ENCODE results near the gene NXN.
A peak's percentile ranks its signal among the peaks of the same experiment; 100 is the strongest.
"Not testable (repeated sequence)": the region's sequence is repeated elsewhere in the genome, so short reads cannot be mapped to it uniquely, and the experiment has no call there.

NXN gene

GRCh38 chr17:881778-882177, 97.8 kb downstream of the NXN start:
- no peak for DNase-seq

DNA sequence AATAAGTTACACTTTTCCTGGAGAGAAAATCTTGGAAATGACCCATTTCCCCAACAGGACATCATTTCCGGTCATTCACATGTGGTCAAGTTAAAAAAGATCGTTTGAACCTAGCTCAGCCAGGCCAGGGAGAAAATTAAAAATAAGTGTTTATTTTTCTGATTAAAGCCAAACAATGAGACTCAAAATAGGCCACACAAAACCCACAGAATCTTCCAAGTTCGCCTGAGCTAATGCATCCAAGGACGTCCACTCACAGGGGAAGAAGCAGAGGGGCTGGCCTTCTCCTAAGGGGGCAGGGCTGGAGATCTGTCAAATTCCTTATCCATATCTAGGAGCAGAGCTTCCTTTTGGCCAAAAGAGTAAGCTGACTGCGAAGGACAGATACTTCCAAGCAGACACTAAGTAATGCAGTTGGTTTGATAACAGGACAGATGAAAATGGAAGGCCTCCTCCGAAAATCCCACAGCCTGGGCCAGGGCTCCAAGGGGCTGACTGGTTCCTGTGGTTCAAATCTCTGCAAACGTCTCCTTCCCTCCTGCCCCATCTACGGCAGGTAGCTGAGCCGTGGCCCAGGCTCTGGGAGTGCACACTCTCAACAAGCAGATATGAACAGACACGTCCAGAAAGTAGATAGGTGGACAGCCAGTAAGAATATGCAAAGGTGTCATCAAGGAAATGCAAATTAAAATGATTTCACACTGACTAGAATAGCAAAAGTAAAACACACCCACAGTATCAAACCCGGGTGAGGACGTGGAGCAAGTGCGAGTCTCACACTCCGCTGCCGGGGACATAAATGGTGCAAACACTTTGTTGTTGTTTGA, 98.9 kb downstream of the NXN start:
- DNase-seq, result no peak

DNA sequence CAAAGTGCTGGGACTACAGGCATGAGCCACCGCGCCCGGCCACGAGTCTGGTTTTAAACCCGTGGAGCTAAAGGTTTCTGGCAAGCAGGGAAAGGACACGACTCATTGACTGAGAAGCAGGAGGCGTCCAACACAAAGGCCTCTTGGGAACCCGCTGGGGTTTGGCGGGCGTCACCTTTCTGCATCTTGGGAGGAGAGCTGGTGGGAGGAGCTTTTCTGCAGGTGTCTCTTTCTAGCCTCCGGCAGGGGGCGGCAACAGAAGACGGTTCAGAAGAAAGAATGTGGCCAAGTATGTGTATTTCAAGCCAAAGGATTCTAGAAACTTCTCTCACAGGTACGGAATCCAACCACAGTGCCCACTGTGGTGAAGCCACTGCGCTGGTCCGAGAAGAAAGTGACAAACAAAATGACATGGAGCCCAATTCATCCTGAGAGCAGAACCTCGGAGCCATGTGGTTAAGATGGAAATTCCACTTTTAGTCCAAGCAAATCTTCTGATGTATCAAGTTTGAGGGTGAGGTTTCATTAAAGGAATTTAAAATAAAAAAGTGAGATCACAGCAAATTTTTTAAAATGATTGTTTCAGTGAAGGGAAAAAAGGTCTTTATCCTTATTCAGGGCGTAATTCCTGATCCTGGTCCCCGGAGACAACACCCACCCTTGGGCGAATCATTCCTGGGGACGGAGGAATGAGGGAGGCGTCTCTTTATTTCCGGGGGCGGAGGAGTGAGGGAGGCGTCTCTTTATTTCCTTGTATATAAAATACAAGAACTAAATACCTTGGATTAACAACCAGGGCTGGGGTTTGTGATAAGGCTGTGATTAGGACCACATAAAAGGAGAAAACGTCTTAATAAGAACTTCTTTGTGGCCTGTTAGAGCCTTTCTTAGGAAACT, 99.8 kb downstream of the NXN start:
- DNase-seq, result peak; percentile 55

DNA sequence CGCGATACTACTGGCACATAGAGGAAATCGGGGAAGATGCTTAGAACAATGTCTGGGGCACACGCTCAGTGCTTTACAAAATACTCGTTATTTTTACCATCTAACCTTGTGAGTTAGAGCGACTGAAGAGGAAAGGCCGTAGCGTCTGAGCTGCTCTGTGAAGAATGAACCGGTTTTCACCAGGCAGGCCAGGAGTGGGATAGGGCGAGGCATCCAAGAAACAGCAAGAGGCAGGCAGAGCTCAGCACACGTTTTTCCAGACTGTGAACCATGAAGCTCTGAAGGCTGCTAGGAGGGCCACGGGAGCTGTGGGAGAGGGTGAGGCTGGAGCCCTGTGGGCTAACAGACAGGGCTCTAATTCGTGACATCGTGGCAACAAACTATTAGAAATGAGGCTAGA, 101.9 kb downstream of the NXN start:
- no peak for DNase-seq

DNA sequence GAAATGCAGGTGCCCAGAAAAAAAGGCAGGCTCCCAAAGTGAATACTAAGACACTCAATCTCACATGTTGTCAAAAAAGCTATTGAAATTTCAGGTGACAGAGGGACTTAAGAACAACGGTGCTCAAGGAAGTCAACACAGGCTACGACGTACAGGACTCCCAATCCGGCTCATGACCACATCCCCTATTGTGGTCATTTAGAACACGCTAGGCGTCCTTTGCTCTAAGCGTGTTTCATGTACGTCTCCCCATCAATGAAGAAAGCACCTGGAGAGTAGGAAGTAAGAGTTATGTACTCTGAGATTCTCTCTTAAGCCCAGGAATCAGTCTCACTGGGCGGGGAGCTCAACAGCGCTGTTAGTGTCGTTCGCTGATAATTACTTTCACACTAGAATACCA, 103.3 kb downstream of the NXN start:
- peak; percentile 53 for DNase-seq

DNA sequence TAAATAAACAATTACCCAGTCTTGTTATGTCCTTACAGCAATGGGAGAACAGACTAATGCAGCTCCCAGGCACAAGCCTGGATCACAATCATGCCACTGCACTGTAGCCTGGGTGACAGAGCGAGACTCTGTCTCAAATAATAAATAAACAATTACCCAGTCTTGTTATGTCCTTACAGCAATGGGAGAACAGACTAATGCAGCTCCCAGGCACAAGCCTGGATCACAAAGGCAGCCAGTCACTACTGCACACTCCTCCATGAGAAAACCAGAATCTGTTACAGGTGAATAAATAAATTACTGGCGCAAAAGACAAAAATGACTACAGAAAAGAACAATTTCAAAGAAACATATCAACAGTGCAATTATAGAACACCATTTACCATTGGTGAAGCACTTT, 105.0 kb downstream of the NXN start:
- not testable (repeated sequence) for DNase-seq

GRCh38 chr17:872855-873254, 106.7 kb downstream of the NXN start:
- DNase-seq, result no peak

DNA sequence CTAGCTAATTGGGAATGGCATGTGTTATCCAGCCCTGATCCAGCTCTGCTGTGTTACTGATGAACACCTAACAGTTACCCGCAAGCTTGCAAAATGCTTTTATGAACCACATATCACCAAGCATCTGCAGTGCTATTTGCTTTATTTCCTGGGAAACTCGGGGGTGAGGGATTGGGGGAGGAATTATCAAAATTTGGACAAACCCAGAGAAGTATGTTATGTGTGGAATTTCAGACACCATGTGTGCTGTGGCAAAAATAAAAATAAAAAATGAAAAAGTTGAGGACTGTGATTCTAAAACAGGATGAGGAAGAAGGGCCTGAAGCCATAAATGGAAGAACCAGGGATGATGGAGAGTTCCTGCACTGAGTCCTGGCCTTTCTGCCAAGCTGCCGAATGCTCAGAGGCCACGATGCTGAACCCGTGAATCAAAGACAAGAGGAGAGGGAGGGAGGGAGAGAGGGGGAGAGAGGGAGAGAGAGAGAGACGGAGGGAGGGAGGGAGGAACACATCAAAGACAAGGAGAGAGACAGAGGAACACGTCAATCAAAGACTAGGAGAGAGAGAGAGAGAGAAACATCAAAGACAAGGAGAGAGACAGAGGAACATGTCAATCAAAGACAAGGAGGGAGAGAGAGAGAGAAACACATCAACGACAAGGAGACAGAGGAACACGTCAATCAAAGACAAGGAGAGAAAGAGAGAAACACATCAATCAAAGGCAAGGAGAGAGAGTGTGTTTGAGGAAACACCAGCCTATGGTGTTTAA, 107.6 kb downstream of the NXN start:
- no peak for DNase-seq

DNA sequence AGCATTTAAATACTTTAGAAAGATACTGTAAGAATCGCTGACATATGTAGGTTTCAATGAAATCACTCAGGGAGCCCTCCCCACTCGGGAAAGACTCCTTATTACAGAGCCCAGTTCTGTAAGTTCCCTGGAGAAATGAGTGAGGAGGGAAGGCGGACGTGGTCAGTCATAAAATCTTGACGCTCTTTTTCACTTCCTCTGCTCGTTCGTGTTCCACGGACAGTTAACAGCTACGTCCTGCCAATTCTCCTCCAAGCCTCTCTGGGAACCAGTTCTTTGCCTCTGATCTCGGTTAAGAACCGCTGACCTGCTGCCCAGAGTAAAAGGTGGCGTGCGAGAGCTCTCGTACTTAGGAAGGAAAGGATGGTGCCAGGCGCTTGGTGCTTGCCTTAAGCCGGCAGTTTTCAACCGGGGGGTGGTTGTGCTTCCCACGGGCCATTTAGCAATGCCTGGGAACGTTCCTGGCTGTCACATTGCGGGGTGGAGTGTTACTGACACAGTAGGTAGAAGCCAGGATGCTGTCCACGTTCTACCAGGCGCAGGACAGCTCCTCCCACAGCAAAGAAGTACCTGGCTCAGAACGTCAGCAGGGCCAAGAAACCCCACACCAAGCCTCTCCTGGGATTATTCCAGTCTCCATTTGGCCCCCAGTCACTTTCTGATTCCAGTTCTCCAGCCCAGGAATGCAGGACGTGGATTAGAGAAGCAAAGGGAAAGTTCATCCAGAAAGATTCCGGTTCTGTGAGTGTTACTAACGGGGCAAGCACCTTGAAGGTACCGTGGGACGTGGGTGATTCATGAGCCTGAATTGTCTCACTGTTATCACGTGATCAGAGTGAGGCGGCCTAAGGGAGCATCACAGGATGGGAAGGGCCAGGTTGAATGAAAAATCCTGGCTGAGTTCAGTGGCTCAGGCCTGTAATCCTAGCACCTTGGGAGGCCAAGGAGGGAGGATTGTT, 109.7 kb downstream of the NXN start:
- peak; percentile 50 for DNase-seq

- no peak for DNase-seq
Measured at GRCh38 chr17:869086-869485, 110.5 kb downstream of the NXN start.

GRCh38 chr17:867896-868489, 111.6 kb downstream of the NXN start:
- DNase-seq, result no peak

DNA sequence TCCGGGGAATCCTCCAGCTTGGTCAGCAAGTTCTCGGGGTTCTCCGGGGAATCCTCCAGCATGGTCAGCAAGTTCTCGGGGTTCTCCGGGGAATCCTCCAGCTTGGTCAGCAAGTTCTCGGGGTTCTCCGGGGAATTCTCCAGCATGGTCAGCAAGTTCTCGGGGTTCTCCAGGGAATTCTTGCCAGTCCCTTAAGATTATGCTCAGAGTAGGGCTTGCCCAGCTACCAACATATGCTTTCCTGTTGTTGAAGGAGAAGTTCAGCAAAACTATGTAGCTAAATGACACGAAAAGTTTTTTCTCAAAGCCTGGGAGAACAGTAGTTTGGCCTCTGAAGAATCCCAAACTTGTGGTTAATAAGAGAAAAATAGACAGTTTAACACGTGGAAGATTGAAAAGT, 112.3 kb downstream of the NXN start:
- DNase-seq, result not testable (repeated sequence)

DNA sequence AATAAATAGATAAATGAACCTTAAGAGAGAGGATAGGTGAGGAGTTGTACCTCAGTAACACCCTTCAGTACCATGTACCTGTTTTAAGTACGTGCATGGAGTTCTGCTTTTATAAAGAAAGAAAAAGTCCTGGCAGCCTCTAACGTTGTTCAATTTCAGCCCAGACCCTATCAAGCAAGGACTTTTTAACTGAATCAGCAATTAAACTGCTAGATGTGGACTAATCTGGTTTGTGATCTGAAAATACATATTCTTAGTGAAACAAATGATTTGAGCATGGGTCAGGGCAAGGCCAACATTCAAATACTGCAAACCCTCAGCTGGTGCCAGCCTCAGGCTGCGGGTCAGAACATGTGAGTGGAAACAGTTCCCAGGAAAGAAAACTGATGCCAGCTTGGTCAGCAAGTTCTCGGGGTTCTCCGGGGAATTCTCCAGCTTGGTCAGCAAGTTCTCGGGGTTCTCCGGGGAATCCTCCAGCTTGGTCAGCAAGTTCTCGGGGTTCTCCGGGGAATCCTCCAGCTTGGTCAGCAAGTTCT, 112.9 kb downstream of the NXN start:
- no peak for DNase-seq

GRCh38 chr17:864315-864714, 115.3 kb downstream of the NXN start:
- DNase-seq, result no peak

DNA sequence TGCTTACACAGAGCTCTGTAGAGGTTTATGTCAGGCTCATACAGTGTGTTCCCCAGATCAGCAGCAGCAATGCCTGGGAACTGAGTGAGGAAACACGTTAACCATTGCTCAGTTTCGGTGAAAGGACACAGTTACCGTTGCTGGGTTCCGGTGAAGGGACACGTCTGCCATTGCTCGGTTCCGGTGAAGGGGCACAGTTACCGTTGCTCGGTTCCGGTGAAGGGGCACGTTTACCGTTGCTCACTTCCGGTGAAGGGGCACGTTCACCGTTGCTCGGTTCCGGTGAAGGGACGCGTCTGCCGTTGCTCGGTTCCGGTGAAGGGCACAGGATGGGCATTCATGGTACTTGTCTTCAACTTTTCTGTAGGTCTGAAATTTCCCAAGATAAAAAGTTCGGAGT, 115.7 kb downstream of the NXN start:
- DNase-seq, result no peak

DNA sequence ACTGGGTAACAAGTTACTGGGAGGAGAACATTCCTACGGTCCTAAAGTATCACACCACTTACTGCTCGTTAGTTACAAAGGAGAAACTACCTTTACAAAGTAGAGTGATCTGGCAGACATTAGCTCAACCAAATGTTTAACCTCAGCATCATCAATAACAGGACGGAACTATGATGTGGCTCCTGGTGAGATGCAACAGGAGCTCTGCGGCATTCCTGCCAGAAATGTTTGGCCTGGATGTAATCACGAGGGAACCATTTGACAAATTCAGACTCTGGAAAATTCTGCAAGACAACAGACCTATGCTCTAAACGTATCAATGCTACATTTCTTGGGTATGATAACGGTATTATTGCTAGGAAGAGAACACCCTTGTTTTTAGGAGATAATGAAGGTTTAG, 117.0 kb downstream of the NXN start:
- DNase-seq, result no peak

GRCh38 chr17:861364-861763, 118.2 kb downstream of the NXN start:
- no peak for DNase-seq

GRCh38 chr17:860805-861204, 118.8 kb downstream of the NXN start:
- no peak for DNase-seq

- DNase-seq, result no peak
Measured at GRCh38 chr17:859824-860195, 119.8 kb downstream of the NXN start.

GRCh38 chr17:859061-859823, 120.3 kb downstream of the NXN start:
- DNase-seq, result no peak

- no peak for DNase-seq
Measured at GRCh38 chr17:856149-856548, 123.4 kb downstream of the NXN start.

Data from MV-4-11 (cell line).